PC-9 (cell line): ENCODE results near the gene AVPR1B. TPM values are rescaled to one million over a fixed set of nuclear protein-coding genes. Genes with fewer than 3 reads are reported as not detected.

Experiments
- BruUV-seq: library from RNA; stranded (reverse); fragments of 400-500 nt; replicated peaks from 2 replicates; lab custom pipeline; 2021; lab: Mats Ljungman, UMichigan
- CTCF ChIA-PET: fragments of 300-600 bp; sonication (Branson Sonifier 250); formaldehyde crosslinking; loops from one replicate; lab custom pipeline; 2022; ENCODE audit warnings: antibody characterized with exemption; lab: Charles Lee
- POLR2A ChIA-PET: fragments of 300-600 bp; sonication (Branson Sonifier 250); formaldehyde crosslinking; loops from one replicate; lab custom pipeline; 2022; ENCODE audit warnings: antibody characterized with exemption; ENCODE audit not compliant: unreplicated experiment; lab: Charles Lee
- DNase-seq, 2 experiments: peaks; one replicate each; pipeline versions ENCODE4 v3.0.0 to v3.0.0-alpha.2; 2015 to 2022; ENCODE audit warnings: mixed read lengths in 1 of 2
- H2AFZ ChIP-seq: fragments of 200-600 bp; sonication (generic); 2 replicates; pipeline ENCODE4 v1.8.1; 2017; ENCODE audit warnings: antibody characterized with exemption
- H3F3A ChIP-seq: fragments of 200-600 bp; sonication (generic); 2 replicates; pipeline ENCODE4 v1.8.1; 2017; ENCODE audit warnings: antibody characterized with exemption, mild to moderate bottlenecking, low read depth; ENCODE audit not compliant: insufficient read depth
- H3K27ac ChIP-seq: fragments of 200-600 bp; sonication (generic); 2 replicates; pipeline ENCODE4 v1.6.1; 2016; ENCODE audit warnings: mixed run types
- H3K27me3 ChIP-seq: fragments of 200-600 bp; sonication (generic); 2 replicates; pipeline ENCODE4 v1.6.1; 2016; ENCODE audit warnings: low read depth, mixed run types; ENCODE audit not compliant: insufficient read depth
- H3K36me3 ChIP-seq: fragments of 200-600 bp; sonication (generic); 2 replicates; pipeline ENCODE4 v1.6.1; 2016; ENCODE audit warnings: low read depth, mixed run types
- H3K4me1 ChIP-seq: fragments of 200-600 bp; sonication (generic); replicated peaks from 2 replicates; pipeline ENCODE4 v1.6.1; 2016; ENCODE audit warnings: mixed run types; ENCODE audit not compliant: insufficient read depth
- H3K4me2 ChIP-seq: fragments of 200-600 bp; sonication (generic); 2 replicates; pipeline ENCODE4 v1.6.1; 2017; ENCODE audit warnings: mixed run types
- H3K4me3 ChIP-seq: fragments of 200-600 bp; sonication (generic); 2 replicates; pipeline ENCODE4 v1.6.1; 2016; ENCODE audit warnings: mixed run types
- H3K79me2 ChIP-seq: fragments of 200-600 bp; sonication (generic); 2 replicates; pipeline ENCODE4 v1.6.1; 2017; ENCODE audit warnings: low read depth, mixed run types
- H3K9me2 ChIP-seq: fragments of 200-600 bp; sonication (generic); 2 replicates; pipeline ENCODE4 v1.8.1; 2017; ENCODE audit warnings: mild to moderate bottlenecking; ENCODE audit not compliant: insufficient read depth
- H3K9me3 ChIP-seq: fragments of 200-600 bp; sonication (generic); 2 replicates; pipeline ENCODE4 v1.8.1; 2016; ENCODE audit warnings: low read depth; ENCODE audit not compliant: insufficient read depth
- H4K20me1 ChIP-seq: fragments of 200-600 bp; sonication (generic); 2 replicates; pipeline ENCODE4 v1.8.1; 2017; ENCODE audit not compliant: insufficient read depth
- EZH2 ChIP-seq: fragments of 200-600 bp; sonication (generic); IDR thresholded peaks from 2 replicates; pipeline ENCODE4 v1.8.0; 2017; ENCODE audit warnings: antibody characterized with exemption, low read depth
- intact Hi-C: fragments of 100-400 bp; cut with micrococcal nuclease; formaldehyde crosslinking; loops from one replicate; pipeline ENCODE4 v1.10.0; 2022; ENCODE audit not compliant: unreplicated experiment
- total RNA-seq: library from RNA; stranded (reverse); gene quantifications from 2 replicates; pipeline ENCODE4 v1.2.3, GENCODE V29; 2021
- TF ChIP-seq, protein P1 (sequence below): fragments of 200-600 bp; sonication (generic); conservative IDR thresholded peaks from 2 replicates; pipeline ENCODE4 v1.6.1; 2017; ENCODE audit warnings: mixed run types, antibody characterized with exemption, mild to moderate bottlenecking, moderate library complexity

Gene AVPR1B
- total RNA-seq, 1 experiment from 2014 or later: not detected

DNA sequence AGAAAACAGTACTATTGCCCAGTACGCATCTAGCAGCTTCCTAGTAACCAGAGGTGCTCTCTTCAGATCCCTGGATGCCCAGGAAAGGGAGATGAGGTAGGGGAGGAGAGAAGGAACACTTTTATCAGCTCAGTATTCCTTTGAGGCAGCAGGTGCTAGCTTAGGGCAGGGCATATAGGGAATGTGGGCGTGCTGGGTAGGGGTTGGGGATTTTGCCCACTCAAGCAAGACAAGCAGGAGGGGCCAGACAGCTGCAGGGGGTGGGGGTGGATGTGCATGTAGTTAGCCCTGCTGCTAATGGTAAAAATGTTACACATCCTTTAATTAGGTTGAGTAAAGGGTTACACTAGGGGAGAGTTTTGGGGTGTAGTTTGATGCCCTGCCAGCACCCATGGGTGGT, 18.1 kb upstream of the AVPR1B start:
- H3K27me3 ChIP-seq: peaks cover 3% of the 10 kb centered on the region; the same call in 1 of the 2 replicates
- no peak for DNase-seq
- CTCF ChIA-PET: no interaction called here

GRCh38 chr1:206133751-206134415, 16.7 kb upstream of the AVPR1B start:
- TF ChIP-seq, protein P1, sequence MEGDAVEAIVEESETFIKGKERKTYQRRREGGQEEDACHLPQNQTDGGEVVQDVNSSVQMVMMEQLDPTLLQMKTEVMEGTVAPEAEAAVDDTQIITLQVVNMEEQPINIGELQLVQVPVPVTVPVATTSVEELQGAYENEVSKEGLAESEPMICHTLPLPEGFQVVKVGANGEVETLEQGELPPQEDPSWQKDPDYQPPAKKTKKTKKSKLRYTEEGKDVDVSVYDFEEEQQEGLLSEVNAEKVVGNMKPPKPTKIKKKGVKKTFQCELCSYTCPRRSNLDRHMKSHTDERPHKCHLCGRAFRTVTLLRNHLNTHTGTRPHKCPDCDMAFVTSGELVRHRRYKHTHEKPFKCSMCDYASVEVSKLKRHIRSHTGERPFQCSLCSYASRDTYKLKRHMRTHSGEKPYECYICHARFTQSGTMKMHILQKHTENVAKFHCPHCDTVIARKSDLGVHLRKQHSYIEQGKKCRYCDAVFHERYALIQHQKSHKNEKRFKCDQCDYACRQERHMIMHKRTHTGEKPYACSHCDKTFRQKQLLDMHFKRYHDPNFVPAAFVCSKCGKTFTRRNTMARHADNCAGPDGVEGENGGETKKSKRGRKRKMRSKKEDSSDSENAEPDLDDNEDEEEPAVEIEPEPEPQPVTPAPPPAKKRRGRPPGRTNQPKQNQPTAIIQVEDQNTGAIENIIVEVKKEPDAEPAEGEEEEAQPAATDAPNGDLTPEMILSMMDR: no peak
- no peak for TF ChIP-seq EZH2
- CTCF ChIA-PET: no interaction called here

More for the DNA sequence above, 18.1 kb upstream of the AVPR1B start:
- Histone ChIP-seq H2AFZ (no peak overlapping the region), H3F3A (no peaks in the 10 kb centered on the region), H3K9me3 (no peaks in the 10 kb centered on the region), H4K20me1 (no peaks in the 10 kb centered on the region), H3K9me2 (no peaks in the 10 kb centered on the region), H3K4me3 (no peak overlapping the region), H3K4me1 (no peaks in the 10 kb centered on the region), H3K36me3 (no peaks in the 10 kb centered on the region), H3K27ac (no peak overlapping the region), H3K79me2 (no peaks in the 10 kb centered on the region), H3K4me2 (no peak overlapping the region)
- POLR2A ChIA-PET: no interaction called here
- BruUV-seq: no TSS peak
- intact Hi-C loops: no loop called here
- TF ChIP-seq EZH2: no peak
- TF ChIP-seq, protein P1: no peak

GRCh38 chr1:206131037-206131436, 13.8 kb upstream of the AVPR1B start:
- H2AFZ ChIP-seq: no peak overlapping the region
- H4K20me1 ChIP-seq: no peaks in the 10 kb centered on the region
- H3K79me2 ChIP-seq: no peaks in the 10 kb centered on the region
- POLR2A ChIA-PET: no interaction called here
- no peaks in the 10 kb centered on the region for H3K9me2 ChIP-seq
- CTCF ChIA-PET: no interaction called here
- intact Hi-C loops: no loop called here
- H3K9me3 ChIP-seq: no peaks in the 10 kb centered on the region
- H3K4me3 ChIP-seq: no peak overlapping the region
- TF ChIP-seq EZH2: no peak
- TF ChIP-seq, protein P1: no peak
- H3F3A ChIP-seq: no peaks in the 10 kb centered on the region
- H3K27ac ChIP-seq: no peak overlapping the region
- H3K4me2 ChIP-seq: no peak overlapping the region
- peaks cover 9% of the 10 kb centered on the region; the same call in 1 of the 2 replicates for H3K4me1 ChIP-seq
- no peak for DNase-seq
- BruUV-seq: no TSS peak
- H3K27me3 ChIP-seq: no peaks in the 10 kb centered on the region
- no peaks in the 10 kb centered on the region for H3K36me3 ChIP-seq

More at GRCh38 chr1:206133751-206134415, 16.7 kb upstream of the AVPR1B start:
- no TSS peak for BruUV-seq
- Histone ChIP-seq H3K9me2 (no peaks in the 10 kb centered on the region), H3K4me1 (no peaks in the 10 kb centered on the region), H4K20me1 (no peaks in the 10 kb centered on the region), H3K9me3 (no peaks in the 10 kb centered on the region), H3K36me3 (no peaks in the 10 kb centered on the region), H3F3A (no peaks in the 10 kb centered on the region), H3K27ac (no peak overlapping the region), H3K4me3 (no peak overlapping the region), H3K4me2 (no peak overlapping the region), H2AFZ (no peak overlapping the region), H3K79me2 (no peaks in the 10 kb centered on the region), H3K27me3 (no peaks in the 10 kb centered on the region)
- POLR2A ChIA-PET: no interaction called here
- no peak for DNase-seq
- intact Hi-C loops: no loop called here
